ELR (cell line): ENCODE results near the gene LILRA2.
"Not testable (repeated sequence)": the region's sequence is repeated elsewhere in the genome, so short reads cannot be mapped to it uniquely, and the experiment has no call there.

Source experiments
- DNase-seq: peaks from one replicate; pipeline ENCODE4 v3.0.0-alpha.2; 2015; ENCODE audit warnings: low read depth

LILRA2 gene

DNA sequence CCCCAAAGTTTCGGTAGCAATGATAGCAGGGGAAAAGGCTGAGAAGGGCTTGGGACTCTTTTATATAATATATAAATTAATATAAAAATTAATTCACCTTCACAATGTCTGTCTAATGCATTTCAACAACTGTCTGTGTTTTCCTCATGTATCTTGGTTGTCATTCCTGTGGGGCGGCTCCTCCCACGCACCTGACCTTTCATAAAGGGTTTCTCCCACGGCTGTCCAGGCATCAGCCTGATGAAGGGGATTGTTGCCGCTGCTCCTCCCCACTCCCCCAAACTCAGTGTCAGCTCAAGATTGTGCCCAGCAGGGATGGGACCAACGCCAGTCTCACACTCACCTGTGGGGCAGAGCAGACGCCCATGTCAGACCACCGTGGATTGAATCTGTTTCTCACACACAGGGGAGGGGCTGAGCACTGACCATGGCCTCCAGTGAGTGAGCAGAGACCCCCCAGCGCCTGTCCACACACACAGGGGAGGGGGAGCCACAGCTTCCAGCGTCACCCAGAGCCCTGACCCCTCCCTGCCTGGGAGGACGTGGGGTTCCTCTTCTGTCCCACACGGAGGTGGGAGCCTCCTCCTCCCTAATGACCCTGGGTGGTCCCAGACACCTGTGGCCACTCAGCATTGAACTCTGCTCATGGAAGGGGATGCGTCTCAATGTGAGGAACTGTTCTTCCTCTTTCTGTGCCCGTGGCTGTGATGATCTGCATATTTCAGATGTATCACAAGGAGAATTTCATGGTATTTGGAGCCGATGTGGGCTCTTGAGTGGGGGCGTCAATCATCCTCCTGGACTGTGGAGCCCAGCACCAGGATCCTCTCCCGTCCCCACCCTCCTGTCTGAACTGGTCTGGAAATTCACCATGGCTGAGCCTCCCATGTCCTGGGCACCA, 1.6 kb upstream of the LILRA2 start:
- DNase-seq = not testable (repeated sequence)

DNA sequence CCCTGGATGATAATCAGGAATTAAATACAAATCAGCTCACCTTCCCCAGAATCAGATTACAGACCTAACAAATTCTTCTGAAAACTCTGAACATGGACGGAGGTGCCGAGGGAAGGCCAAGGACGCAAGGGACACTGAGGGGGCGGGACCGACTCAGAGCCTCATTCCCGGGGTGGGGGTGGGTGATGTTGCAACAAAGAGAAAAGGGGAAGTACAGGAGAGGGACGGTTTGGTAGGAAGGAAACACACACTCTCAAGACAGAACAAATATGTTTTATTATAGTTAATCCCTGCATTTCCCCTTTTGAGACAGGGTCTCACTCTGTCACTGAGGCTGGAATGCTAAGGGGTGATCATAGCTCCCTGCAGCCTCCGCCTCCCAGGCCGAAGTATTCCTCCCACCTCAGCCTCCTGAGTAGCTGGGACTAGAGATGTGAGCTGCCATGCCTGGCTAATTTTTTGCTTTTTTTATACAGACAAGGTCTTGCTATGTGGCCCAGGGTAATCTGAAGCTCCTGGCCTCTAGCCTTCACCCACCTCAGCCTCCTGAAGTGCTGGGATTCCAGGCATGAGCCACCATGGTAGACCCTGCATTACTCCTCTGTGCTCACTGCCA, 786 bp upstream of the LILRA2 start:
- DNase-seq = no peak

DNA sequence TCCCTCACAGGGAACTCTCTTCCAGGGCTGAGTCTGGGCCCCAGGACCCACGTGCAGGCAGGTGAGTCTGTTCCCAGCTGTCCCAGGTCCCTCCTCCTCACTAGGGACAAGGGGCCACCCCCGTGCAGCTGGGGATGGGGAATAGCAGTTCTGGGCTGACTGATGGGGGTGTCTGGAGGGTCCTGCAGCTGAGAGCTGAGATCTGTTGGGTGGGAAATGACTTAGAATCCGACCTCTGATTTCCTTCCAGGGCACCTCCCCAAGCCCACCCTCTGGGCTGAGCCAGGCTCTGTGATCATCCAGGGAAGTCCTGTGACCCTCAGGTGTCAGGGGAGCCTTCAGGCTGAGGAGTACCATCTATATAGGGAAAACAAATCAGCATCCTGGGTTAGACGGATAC, 461 bp downstream of the LILRA2 start:
- no peak for DNase-seq

GRCh38 chr19:54574527-54575056, 1.0 kb downstream of the LILRA2 start:
- DNase-seq = no peak

GRCh38 chr19:54575205-54575604, 1.6 kb downstream of the LILRA2 start:
- not testable (repeated sequence) for DNase-seq

DNA sequence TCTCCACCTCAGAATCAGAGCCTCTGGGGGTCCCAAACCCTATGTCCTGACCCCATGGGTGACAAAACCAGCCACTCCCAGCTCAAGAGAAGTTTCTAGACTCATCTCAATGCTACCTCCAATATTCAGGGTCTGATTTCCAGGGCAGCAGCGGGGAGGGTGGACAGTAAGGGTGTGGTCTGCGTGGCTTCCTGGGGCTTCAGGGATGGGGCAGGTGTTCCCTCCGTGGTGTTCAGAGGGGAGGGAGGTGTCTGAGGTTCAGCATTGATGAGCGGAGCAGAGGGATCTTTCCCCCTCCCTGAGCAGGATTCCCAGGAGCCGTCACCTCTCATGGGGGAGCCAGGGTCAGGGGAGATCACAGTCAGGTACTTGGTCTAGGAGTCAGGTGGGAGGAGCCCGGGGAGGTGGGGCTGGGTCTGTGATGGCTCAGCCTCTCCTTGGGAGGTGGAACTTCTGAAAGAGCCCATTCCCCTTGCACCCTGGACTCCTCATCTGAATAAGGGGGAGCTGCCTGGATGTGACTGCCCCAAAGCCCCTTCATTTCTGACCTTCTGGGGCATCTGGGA, 2.9 kb downstream of the LILRA2 start:
- DNase-seq = no peak

DNA sequence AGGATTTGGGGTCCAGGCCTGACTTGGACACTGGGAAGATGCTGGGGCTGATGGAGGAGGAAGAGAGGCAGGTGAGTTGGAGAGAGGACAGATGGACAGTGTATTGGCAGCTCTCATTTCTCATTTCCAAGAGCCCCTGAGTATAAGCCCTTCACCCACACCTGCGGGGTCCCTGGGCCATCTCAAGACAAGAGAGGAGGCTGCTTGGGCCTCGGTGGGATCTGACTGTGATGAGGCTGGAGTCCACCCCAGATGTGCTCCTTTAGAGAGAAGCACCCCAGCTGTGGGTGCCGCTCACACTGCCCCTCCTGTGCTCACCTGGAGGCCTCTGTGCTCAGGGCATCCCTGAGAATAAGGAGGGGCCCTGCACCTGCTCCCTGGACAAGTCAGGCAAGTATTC, 3.7 kb downstream of the LILRA2 start:
- DNase-seq = no peak

GRCh38 chr19:54578268-54578667, 4.7 kb downstream of the LILRA2 start:
- DNase-seq = not testable (repeated sequence)

DNA sequence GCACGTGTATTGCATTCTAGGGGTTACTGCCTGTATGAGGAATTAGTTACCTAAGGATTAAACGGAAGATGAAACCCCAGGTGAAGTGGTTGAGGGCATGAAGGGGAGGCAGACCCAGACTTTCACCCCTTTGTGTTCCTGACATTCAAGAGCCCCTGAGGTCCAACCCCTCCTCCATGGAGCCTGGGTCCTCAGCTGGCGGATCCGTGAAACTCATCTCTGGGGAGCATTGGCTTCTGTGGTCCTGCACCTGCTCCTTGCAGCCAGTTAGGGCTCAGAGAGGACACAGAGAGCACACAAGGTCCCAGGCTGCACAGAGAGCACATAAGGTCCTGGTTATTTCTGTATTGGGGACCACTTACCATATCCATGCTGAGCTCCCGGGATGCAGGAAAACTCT, 12.8 kb downstream of the LILRA2 start:
- no peak for DNase-seq

DNA sequence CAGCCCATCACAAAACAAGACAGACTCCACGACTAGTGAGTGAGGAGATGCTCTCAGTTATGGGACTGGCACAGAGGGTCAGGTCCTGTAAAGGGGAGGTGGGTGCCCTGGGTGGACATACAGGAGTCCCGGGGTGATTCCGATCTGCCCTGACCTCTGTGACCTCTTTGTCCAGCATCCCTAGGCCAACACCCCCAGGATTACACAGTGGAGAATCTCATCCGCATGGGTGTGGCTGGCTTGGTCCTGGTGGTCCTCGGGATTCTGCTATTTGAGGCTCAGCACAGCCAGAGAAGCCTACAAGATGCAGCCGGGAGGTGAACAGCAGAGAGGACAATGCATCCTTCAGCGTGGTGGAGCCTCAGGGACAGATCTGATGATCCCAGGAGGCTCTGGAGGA, 13.4 kb downstream of the LILRA2 start:
- no peak for DNase-seq

DNA sequence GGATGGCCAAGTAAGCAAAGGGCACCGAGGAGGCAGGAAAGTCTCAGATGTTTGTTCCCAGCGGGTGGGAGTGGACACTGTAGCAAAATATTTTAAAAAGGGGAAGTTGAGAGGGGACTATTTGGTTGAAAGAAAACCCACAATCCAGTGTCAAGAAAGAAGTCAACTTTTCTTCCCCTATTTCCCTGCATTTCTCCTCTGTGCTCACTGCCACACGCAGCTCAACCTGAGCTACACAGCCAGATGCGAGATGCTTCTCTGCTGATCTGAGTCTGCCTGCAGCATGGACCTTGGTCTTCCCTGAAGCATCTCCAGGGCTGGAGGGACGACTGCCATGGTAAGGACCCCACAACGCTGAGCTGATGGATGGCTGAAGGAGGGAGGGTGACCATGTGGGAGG, 19.9 kb downstream of the LILRA2 start, which contains the start of gene LILRA1:
LILRA1 (plus strand) TSS at position 188 of the 400 bp plus-strand sequence. CDS start 613 bp downstream, outside the sequence.
- DNase-seq = not testable (repeated sequence)

DNA sequence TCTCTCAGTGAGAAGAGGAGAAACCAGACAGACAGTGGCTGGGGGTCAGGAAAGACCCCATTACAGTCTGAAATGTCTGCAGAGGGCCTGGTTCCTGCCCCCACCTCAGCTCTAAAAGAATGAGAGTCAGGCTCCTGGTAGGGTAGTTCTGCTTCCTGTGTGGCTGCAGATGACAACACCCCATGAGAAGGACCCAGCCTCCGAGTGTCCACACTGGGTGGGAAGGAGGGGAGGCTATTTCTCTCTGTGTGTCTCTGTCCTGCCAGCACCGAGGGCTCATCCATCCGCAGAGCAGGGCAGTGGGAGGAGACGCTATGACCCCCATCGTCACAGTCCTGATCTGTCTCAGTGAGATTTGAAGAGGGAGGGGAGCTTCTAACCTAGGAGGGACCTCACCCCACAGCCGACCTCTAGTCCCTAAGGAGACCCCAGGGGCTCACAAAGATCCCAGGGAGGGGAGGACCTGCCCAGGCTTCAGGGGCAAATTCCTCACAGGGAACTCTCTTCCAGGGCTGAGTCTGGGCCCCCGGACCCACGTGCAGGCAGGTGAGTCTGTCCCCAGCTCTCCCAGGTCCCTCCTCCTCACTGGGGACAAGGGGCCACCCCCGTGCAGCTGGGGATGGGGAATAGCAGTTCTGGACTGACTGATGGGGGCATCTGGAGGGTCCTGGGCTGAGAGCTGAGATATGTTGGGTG, 20.5 kb downstream of the LILRA2 start:
- not testable (repeated sequence) for DNase-seq

GRCh38 chr19:54594737-54595136, 21.1 kb downstream of the LILRA2 start:
- DNase-seq = no peak

GRCh38 chr19:54595680-54596436, 22.3 kb downstream of the LILRA2 start:
- not testable (repeated sequence) for DNase-seq

DNA sequence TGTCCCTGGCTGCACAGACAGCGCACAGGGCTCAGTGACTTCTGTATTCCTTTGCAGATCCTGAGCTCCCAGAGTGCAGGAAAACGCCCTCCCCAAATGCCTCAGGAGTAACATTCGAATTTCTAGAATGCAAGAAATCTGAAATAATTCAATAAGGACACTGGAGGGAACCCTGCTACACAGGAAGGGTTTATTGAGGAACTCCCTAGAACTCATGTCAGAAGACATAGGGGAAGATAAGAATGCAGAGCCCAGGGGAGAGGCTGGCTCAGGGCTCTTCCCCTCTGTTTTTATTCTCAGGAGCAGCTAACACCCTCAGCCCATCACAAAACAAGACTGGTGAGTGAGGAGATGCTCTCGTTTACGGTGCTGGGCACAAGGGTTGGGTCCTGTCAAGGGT, 26.6 kb downstream of the LILRA2 start:
- no peak for DNase-seq

GRCh38 chr19:54606230-54606629, 32.6 kb downstream of the LILRA2 start:
- DNase-seq = no peak

GRCh38 chr19:54606891-54607784, 33.5 kb downstream of the LILRA2 start:
- no peak for DNase-seq

DNA sequence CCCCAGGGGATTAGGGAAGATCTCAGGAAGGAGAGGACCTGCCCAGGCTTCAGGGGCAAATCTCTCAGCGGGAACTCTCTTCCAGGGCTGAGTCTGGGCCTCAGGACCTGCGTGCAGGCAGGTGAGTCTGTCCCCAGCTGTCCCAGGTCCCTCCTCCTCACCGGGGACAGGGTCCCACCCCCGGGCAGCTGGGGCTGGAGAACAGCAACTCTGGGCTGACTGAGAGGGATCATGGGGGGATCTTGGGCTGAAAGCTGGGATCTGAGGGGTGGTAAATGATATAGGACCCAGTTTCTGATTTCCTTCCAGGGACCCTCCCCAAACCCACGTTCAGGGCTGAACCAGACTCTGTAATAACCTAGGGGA, 34.2 kb downstream of the LILRA2 start:
- DNase-seq = no peak

DNA sequence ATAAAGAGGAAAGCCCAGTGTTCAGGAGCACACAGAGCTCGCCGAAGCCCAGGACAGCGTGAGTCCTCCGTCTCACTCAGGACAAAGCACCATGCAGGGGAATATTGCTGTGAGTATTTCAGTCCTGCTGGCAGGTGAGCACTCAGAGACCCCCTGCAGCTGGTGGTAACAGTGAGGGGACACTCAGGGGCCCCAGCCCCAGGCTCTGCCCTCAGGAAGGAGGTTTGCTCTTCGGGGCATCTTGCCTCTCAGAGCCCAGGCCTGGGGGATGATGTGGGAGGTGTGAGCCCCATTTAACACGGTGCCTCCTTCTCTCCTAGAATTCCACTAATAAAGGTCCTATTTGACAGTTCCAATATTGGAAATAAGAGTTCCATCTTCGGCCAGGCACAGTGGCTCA, 34.6 kb downstream of the LILRA2 start:
- DNase-seq = no peak

- no peak for DNase-seq
Observed at GRCh38 chr19:54608792-54609191, 35.2 kb downstream of the LILRA2 start.
